ENCODE results near the gene TNFRSF13B.
A peak's percentile ranks its signal among the peaks of the same experiment; 100 is the strongest.

The TNFRSF13B gene

DNA sequence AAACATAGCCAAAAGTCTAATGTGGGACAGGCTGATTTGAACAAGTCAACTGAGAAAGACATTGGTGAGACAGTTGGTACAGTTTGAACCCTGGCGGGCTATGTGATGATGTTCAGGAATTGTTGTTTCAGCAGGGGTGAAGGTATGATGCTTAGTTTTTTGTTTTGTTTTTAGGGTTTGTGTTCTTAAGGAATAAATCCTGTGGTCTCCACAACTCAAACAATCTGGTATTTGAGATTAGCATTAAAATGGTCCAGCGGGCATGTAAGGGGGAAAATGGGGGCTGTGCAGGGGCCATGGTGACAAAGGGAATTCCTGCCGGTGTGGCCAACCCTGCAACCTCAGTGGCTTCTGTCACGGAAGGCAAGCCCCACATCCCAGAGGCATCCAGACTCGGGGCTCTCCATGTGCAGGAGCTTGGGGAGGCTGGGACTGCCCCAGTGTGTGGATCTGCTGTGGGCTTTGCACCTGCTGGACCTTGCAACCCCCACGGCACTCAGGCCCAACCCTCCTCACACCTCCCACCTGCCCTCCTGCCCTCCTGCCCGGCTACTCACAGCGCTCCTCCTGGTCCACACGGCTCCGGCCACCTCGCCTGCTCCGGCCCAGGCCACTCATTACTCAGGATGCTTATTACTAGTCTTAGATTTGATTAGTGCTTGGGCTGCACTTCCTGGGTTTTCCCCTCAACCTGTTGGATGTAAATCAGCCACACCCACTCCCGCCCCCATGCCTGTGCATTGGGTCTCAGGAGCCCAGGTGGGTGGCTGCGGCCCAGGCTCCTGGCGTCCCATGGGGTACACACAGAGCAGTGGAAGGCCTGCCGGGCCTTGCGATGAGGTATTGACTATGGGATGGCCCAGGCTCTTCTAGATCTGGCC, at the start of gene TNFRSF13B:
TSS of gene TNFRSF13B (minus strand) at position 661 of the 881 bp plus-strand sequence. CDS start at position 618, 43 bp downstream.
- no peak for DNase-seq (ENCODE audit: low read depth)
- TF ChIP-seq, protein P1, sequence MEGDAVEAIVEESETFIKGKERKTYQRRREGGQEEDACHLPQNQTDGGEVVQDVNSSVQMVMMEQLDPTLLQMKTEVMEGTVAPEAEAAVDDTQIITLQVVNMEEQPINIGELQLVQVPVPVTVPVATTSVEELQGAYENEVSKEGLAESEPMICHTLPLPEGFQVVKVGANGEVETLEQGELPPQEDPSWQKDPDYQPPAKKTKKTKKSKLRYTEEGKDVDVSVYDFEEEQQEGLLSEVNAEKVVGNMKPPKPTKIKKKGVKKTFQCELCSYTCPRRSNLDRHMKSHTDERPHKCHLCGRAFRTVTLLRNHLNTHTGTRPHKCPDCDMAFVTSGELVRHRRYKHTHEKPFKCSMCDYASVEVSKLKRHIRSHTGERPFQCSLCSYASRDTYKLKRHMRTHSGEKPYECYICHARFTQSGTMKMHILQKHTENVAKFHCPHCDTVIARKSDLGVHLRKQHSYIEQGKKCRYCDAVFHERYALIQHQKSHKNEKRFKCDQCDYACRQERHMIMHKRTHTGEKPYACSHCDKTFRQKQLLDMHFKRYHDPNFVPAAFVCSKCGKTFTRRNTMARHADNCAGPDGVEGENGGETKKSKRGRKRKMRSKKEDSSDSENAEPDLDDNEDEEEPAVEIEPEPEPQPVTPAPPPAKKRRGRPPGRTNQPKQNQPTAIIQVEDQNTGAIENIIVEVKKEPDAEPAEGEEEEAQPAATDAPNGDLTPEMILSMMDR (conservative IDR thresholded peaks at IDR 0.05; ENCODE audit: low read length), result no peak
- no peak within 1 kb of the TSS for H3K4me3 ChIP-seq (ENCODE audit: low read length)

GRCh38 chr17:17021194-17021863, 49.4 kb upstream of the TNFRSF13B start:
- H3K4me3 ChIP-seq (ENCODE audit: low read length), result no peak overlapping the region
- TF ChIP-seq, protein P1 (conservative IDR thresholded peaks at IDR 0.05; ENCODE audit: low read length), result no peak
- DNase-seq (ENCODE audit: low read depth), result peak; percentile 46

DNA sequence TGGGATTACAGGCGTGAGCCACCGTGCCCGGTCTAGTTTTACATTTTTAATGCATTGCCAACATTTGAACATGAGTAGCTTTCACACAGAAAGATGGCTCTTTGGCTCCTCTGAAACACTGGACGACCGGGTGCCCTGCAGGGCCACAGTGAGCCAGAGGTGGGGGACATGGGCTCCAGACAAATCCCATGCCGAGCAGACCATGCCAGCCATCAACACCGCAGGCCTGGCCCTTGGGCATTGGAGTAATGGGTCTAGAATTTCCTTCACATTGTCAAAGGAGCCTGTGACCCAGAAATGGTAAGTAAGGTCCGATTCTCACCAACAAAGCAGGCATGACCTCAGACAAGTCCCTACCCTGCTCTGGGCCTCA, 48.9 kb upstream of the TNFRSF13B start:
- no peak overlapping the region for H3K4me3 ChIP-seq (ENCODE audit: low read length)
- DNase-seq (ENCODE audit: low read depth), result no peak
- TF ChIP-seq, protein P1 (conservative IDR thresholded peaks at IDR 0.05; ENCODE audit: low read length), result no peak

DNA sequence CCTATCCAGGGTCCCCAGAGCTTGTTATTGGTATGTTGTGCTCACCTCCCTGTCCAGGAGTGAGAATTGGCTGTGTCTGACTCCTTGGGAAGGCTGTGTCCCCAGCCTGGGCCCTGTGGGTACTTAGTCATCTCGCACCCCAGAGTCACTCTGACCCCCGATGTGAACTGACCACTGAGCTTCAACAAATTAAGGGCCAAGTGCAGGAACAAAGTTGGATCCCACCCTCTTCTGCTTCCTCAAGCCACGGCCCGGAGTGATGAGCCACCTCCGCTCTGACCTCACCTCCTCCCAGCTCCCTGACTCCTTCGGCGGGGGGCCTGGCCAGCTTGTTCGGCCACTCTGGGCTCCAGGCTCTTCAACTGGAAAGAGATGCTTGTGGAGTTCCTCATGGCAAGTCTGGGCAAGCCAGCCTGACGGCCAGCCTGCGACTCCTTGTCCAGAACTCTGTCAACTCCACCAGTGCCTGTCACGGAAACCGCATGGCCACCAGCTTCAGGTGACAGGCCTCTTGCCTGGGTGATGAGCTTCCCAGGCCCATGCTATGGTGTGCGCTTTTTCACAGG, 48.1 kb upstream of the TNFRSF13B start:
- TF ChIP-seq, protein P1 (conservative IDR thresholded peaks at IDR 0.05; ENCODE audit: low read length), result no peak
- DNase-seq (ENCODE audit: low read depth), result no peak
- no peak overlapping the region for H3K4me3 ChIP-seq (ENCODE audit: low read length)

- no peak for DNase-seq (ENCODE audit: low read depth)
- TF ChIP-seq, protein P1 (conservative IDR thresholded peaks at IDR 0.05; ENCODE audit: low read length), result no peak
- no peak overlapping the region for H3K4me3 ChIP-seq (ENCODE audit: low read length)
These were observed 47.5 kb upstream of the TNFRSF13B start for GRCh38 chr17:17019430-17019762.

- TF ChIP-seq, protein P1 (conservative IDR thresholded peaks at IDR 0.05; ENCODE audit: low read length), result no peak
- H3K4me3 ChIP-seq (ENCODE audit: low read length), result no peak overlapping the region
- no peak for DNase-seq (ENCODE audit: low read depth)
These were observed 46.9 kb upstream of the TNFRSF13B start for GRCh38 chr17:17018612-17019429.
